Subcutaneous adipose tissue (tissue), 4 donors: ENCODE results near the gene MYPOP. TPM values are rescaled to one million over a fixed set of nuclear protein-coding genes. Genes with fewer than 3 reads are reported as not detected.

Source experiments
- CTCF ChIP-seq: fragments of 450-650 bp; IDR thresholded peaks from one replicate; pipeline ENCODE4 v1.5.1; 2016; ENCODE audit warnings: low read depth, mild to moderate bottlenecking, control low read depth, antibody characterized with exemption, moderate library complexity
- total RNA-seq, 4 donors: library from RNA; depleted of rRNA; stranded (reverse); fragments of >200 nt; gene quantifications; one replicate each; pipeline ENCODE4 v1.1.0, GENCODE V29; 2016

The MYPOP gene
- total RNA-seq, 4 donors from 2014 or later, result 1.7 to 3.3 (median 2.5) TPM

GRCh38 chr19:45863840-45864628 lies 38.4 kb downstream of the MYPOP start, which contains the start of gene FOXA3:
TSS of gene FOXA3 (plus strand) at chr19:45864326. CDS start at chr19:45864457, 131 bp downstream.
- no peak for TF ChIP-seq CTCF

- TF ChIP-seq CTCF, result no peak
These were observed 39.0 kb downstream of the MYPOP start for GRCh38 chr19:45863335-45863839.

GRCh38 chr19:45862564-45863334 lies 39.7 kb downstream of the MYPOP start, which contains the start of gene SYMPK:
TSS of gene SYMPK (minus strand) at chr19:45863147. CDS start at chr19:45854495, 8,652 bp downstream.
- TF ChIP-seq CTCF, result no peak

GRCh38 chr19:45862271-45862563 lies 40.2 kb downstream of the MYPOP start:
- no peak for TF ChIP-seq CTCF

- no peak for TF ChIP-seq CTCF
These were observed 41.8 kb downstream of the MYPOP start for GRCh38 chr19:45860359-45861259.

- no peak for TF ChIP-seq CTCF
These were observed 48.1 kb downstream of the MYPOP start for GRCh38 chr19:45854167-45854778.
